Stimulated activated CD8-positive, alpha-beta memory T cell treated with anti-CD3 and anti-CD28 coated beads, Interleukin-4, amount 100 ng/mL, for 4 hours (primary cell): ENCODE results near the gene SFXN1.

Experiments used
- DNase-seq, 2 donors: peaks; one replicate each; pipeline ENCODE4 v3.0.0-alpha.2; 2020; ENCODE audit warnings: low read depth in 2 of 2, low spot score in 1 of 2

SFXN1 gene

DNA sequence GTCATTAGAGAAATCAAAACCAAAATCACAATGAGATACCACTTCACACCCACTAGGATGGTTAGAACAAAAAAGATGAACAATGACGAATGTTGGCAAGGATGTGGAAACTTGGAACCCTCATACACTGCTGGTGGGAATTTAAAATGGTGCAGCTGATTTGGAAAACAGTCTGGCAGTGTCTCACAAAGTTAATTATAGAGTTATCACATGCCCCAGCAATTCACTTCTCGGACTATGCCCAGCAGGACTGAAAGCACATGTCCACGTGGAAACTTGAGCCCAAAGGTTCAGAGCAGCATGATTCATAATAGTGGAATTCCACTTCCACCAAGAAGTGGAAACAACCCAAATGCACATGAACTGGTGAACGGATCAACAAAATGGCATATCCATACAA is 94.5 kb downstream of the SFXN1 start:
- DNase-seq: no peak

DNA sequence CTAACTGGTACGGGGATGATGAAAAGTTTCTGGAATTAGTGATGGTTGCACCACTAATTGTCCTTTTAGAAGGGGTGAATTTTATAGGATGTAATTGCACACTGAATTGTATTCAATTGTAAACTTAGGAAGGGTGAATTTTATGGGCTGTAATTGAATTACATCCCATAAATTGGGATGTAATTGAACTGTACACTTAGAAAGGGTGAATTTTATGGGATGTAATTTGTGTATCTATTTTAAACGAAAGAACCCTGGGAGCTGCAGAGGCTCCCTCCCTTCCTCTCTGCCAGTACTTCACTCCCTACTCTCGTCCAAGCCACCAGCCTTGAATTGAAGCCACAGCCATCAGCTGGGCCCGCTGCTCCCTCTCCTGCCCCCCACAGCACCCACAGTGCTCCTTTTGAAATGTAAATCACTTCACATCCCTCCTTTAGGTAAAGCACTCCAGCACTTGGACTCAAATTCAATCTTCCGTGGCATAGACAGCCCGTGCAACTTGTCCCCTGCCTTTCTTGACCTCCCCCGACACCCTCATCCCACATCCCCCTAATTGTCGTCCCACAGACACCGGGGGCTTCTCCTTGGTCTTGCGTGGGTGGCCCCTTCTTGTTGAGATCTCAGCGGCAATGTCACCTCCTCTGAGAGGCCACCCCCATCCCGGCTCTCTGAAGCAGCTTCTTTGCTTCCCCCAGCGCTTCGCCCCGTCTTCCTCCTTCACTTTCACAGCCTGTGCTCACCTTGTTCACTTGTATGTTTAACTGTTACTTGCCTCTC is 95.3 kb downstream of the SFXN1 start:
- no peak for DNase-seq

DNA sequence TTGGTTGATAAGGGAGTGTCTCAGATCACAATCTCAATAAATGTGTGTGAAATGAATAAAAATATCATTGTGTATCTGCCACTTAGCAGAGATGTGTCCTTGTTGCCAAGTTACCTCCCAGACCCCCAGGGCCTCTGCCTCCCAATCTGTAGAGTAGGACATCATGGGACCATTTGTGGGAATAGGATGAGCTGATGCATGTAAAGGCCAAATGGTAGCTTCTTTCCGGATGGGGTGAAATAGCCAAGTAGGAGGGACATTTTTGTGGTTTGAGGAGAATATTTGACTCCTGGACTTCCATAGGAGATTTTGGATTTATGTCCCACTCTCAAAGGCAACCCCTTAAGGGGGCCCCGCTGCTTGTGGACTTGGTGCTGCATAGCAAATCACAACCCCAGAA is 96.9 kb downstream of the SFXN1 start:
- no peak for DNase-seq

DNA sequence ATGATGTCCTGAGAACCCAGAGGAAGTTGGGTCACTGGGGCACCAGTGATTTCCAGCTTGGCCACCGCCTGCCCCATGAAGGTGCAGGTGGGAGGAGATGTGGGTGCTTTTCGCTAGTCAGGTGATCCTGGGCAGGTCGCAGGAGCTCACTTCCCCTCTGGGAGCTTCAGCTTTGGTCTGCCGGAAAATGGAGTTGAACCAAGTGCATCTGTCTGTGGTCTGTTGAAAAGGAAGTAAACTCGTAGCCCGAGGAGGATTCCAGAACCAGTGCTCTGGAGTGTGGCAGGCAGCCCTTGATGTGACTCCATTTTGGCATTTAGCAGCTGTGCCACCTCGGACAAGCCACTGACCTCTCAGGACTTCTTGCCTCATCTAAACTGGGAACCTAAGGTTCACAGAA is 97.7 kb downstream of the SFXN1 start:
- no peak for DNase-seq

DNA sequence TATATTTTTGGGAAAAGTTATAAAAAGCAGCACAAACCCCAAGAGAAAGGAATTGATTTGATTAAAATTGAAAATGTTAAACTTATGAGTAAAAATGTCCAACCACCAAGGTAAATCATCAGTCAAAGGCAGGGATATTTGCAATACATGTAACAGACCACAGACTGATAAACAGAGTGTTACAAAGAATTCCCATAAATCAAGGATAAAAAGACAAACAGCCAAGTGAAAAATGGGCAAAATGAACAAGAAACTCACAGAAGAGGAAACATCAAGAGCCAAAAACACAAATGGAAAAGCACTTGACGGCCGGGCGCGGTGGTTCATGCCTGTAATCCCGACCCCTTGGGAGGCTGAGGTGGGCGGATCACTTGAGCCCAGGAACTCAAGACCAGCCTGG is 98.2 kb downstream of the SFXN1 start:
- no peak for DNase-seq
